H1 (cell line): ENCODE data around the gene PRCP. TPM values are rescaled to one million over a fixed set of nuclear protein-coding genes. Genes with fewer than 3 reads are reported as not detected.

ENCODE experiments used
- CTCF ChIA-PET: fragments of 300-600 bp; sonication (Branson Sonifier 250); formaldehyde crosslinking; loops from one replicate; lab custom pipeline; 2021; ENCODE audit not compliant: partially characterized antibody; lab: Charles Lee
- POLR2A ChIA-PET: fragments of 300-600 bp; sonication (Branson Sonifier 250); formaldehyde crosslinking; loops from one replicate; lab custom pipeline; 2021; ENCODE audit warnings: inconsistent platforms; ENCODE audit not compliant: partially characterized antibody; lab: Charles Lee
- DNase-seq, 2 experiments: peaks; one replicate each; pipeline versions ENCODE4 v3.0.0 to v3.0.0-alpha.2; 2010 to 2022; ENCODE audit warnings: low spot score in 2 of 2, low read depth in 1 of 2, mixed read lengths in 1 of 2
- FAIRE-seq: peaks from 2 replicates; lab custom pipeline; 2011; peaks lifted over from hg19 to GRCh38; lab: Jason Lieb, UNC
- H2AFZ ChIP-seq: 2 replicates; pipeline ENCODE4 v1.8.1; 2012; ENCODE audit warnings: low read length, inconsistent platforms
- H2AK5ac ChIP-seq: 2 replicates; pipeline ENCODE4 v1.6.1; 2013; ENCODE audit warnings: low read depth, low read length
- H2BK120ac ChIP-seq: replicated peaks from 2 replicates; pipeline ENCODE3; 2013; ENCODE audit warnings: low read depth, low read length, inconsistent platforms
- H2BK12ac ChIP-seq: 2 replicates; pipeline ENCODE4 v1.6.1; 2013; ENCODE audit warnings: low read depth, low read length
- H2BK15ac ChIP-seq: 2 replicates; pipeline ENCODE4 v1.6.1; 2013; ENCODE audit warnings: low read length
- H2BK20ac ChIP-seq: 2 replicates; pipeline ENCODE4 v1.6.1; 2013; ENCODE audit warnings: low read length
- H2BK5ac ChIP-seq: 2 replicates; pipeline ENCODE4 v1.6.1; 2013; ENCODE audit warnings: low read depth, low read length
- H3K14ac ChIP-seq: 2 replicates; pipeline ENCODE4 v1.6.1; 2013; ENCODE audit warnings: inconsistent platforms; ENCODE audit not compliant: insufficient read length
- H3K18ac ChIP-seq: 2 replicates; pipeline ENCODE4 v1.6.1; 2013; ENCODE audit warnings: low read length; ENCODE audit errors: extremely low read depth
- H3K23ac ChIP-seq: 2 replicates; pipeline ENCODE4 v1.6.1; 2013; ENCODE audit warnings: inconsistent platforms; ENCODE audit not compliant: insufficient read length
- H3K23me2 ChIP-seq: 2 replicates; pipeline ENCODE4 v1.6.1; 2013; ENCODE audit warnings: low read depth, low read length
- H3K27ac ChIP-seq: 2 replicates; pipeline ENCODE4 v1.6.1; 2011; ENCODE audit warnings: low read depth, low read length, inconsistent platforms
- H3K27me3 ChIP-seq, 4 experiments: replicated peaks in 1 of 4; 1 replicate in 1 of 4; 2 replicates in 3 of 4; pipeline versions ENCODE4 v1.6.1 to v1.8.1; 2011 to 2013; ENCODE audit warnings: low read length in 3 of 4, mild to moderate bottlenecking in 3 of 4, inconsistent platforms in 2 of 4, mixed read lengths in 2 of 4, moderate library complexity in 1 of 4; ENCODE audit not compliant: control insufficient read depth in 3 of 4, insufficient read depth in 3 of 4; ENCODE audit errors: extremely low read depth in 1 of 4
- H3K36me3 ChIP-seq, 4 experiments: 2 replicates each; pipeline versions ENCODE4 v1.6.1 to v1.8.1; 2011 to 2013; ENCODE audit warnings: mild to moderate bottlenecking in 4 of 4, low read length in 3 of 4, moderate library complexity in 2 of 4, control low read depth in 1 of 4, inconsistent platforms in 1 of 4; ENCODE audit not compliant: insufficient read depth in 4 of 4, control insufficient read depth in 2 of 4
- H3K4ac ChIP-seq: replicated peaks from 2 replicates; pipeline ENCODE3; 2013; ENCODE audit warnings: low read length, low read depth, mixed read lengths, inconsistent platforms; ENCODE audit not compliant: insufficient read length
- H3K4me1 ChIP-seq, 4 experiments: replicated peaks in 1 of 4; 1 replicate in 1 of 4; 2 replicates in 3 of 4; pipeline versions ENCODE4 v1.6.1 to v1.8.1; 2011 to 2013; ENCODE audit warnings: low read length in 3 of 4, inconsistent platforms in 2 of 4, mixed read lengths in 1 of 4; ENCODE audit not compliant: insufficient read depth in 4 of 4, control insufficient read depth in 3 of 4
- H3K4me2 ChIP-seq, 2 experiments: 2 replicates each; pipeline versions ENCODE4 v1.6.1 to v1.8.1; 2011 to 2013; ENCODE audit warnings: low read depth in 2 of 2, low read length in 2 of 2, control low read depth in 1 of 2, inconsistent platforms in 1 of 2, mild to moderate bottlenecking in 1 of 2; ENCODE audit not compliant: insufficient read depth in 1 of 2
- H3K4me3 ChIP-seq, 4 experiments: fragments of 200-600, 300-600 bp in 1 of 4; sonication (generic), shearing (Covaris generic), sonication (Bioruptor Twin) in 1 of 4; 2 replicates each; pipeline versions ENCODE4 v1.5.1 to v1.8.1; 2011 to 2016; ENCODE audit warnings: low read length in 4 of 4, low read depth in 3 of 4, control low read depth in 2 of 4, inconsistent platforms in 2 of 4, mild to moderate bottlenecking in 2 of 4, mixed read lengths in 1 of 4, moderate library complexity in 1 of 4; ENCODE audit not compliant: insufficient read depth in 2 of 4; ENCODE audit errors: extremely low read depth in 1 of 4
- H3K56ac ChIP-seq: replicated peaks from 2 replicates; pipeline ENCODE3; 2013; ENCODE audit warnings: low read depth, mild to moderate bottlenecking, mixed read lengths, low read length, inconsistent platforms; ENCODE audit not compliant: insufficient read length
- H3K79me1 ChIP-seq: 2 replicates; pipeline ENCODE4 v1.6.1; 2013; ENCODE audit warnings: low read depth, low read length, control low read depth
- H3K79me2 ChIP-seq, 2 experiments: 2 replicates each; pipeline versions ENCODE4 v1.6.1 to v1.8.1; 2012 to 2013; ENCODE audit warnings: low read length in 2 of 2, mild to moderate bottlenecking in 2 of 2, inconsistent platforms in 1 of 2; ENCODE audit not compliant: insufficient read depth in 2 of 2, control insufficient read depth in 1 of 2
- H3K9ac ChIP-seq, 4 experiments: replicated peaks in 1 of 4; 1 replicate in 1 of 4; 2 replicates in 3 of 4; pipeline versions ENCODE4 v1.6.1 to v1.8.1; 2011 to 2013; ENCODE audit warnings: low read depth in 3 of 4, low read length in 3 of 4, control low read depth in 2 of 4, mild to moderate bottlenecking in 2 of 4, moderate library complexity in 2 of 4, inconsistent platforms in 1 of 4; ENCODE audit errors: extremely low read depth in 1 of 4
- H3K9me3 ChIP-seq, 2 experiments: 2 replicates each; pipeline versions ENCODE4 v1.6.1 to v1.8.1; 2012 to 2013; ENCODE audit warnings: mild to moderate bottlenecking in 2 of 2, moderate library complexity in 2 of 2, control low read depth in 1 of 2, inconsistent platforms in 1 of 2, low read depth in 1 of 2, low read length in 1 of 2, mixed read lengths in 1 of 2; ENCODE audit not compliant: insufficient read depth in 2 of 2
- H4K20me1 ChIP-seq, 2 experiments: replicated peaks in 1 of 2; 2 replicates each; pipeline versions ENCODE3 to v1.8.1; 2011 to 2013; ENCODE audit warnings: inconsistent platforms in 2 of 2, low read length in 2 of 2, mild to moderate bottlenecking in 1 of 2; ENCODE audit not compliant: insufficient read depth in 2 of 2, control insufficient read depth in 1 of 2
- H4K5ac ChIP-seq: 2 replicates; pipeline ENCODE4 v1.6.1; 2013; ENCODE audit warnings: low read length, low read depth, mixed read lengths, inconsistent platforms; ENCODE audit not compliant: insufficient read length
- H4K8ac ChIP-seq: 2 replicates; pipeline ENCODE4 v1.8.0; 2013; ENCODE audit warnings: mild to moderate bottlenecking, moderate library complexity, low read length, inconsistent platforms; ENCODE audit not compliant: insufficient read depth; ENCODE audit errors: extremely low read depth
- H4K91ac ChIP-seq: replicated peaks from 2 replicates; pipeline ENCODE3; 2013; ENCODE audit warnings: low read length, mixed read lengths, inconsistent platforms; ENCODE audit not compliant: insufficient read length
- BRCA1 ChIP-seq: IDR thresholded peaks from 2 replicates; pipeline ENCODE4 v1.6.1; 2012; ENCODE audit warnings: low read depth, low read length, improper control_type of control experiment
- CBX8 ChIP-seq: fragments of 300-800, 300-1000 bp; sonication (generic); IDR thresholded peaks from 2 replicates; pipeline ENCODE4 v1.7.1; 2016; ENCODE audit warnings: low read depth, low read length, borderline replicate concordance
- HDAC2 ChIP-seq, 2 experiments: fragments of 300-600 bp in 1 of 2; sonication (generic) in 1 of 2; IDR thresholded peaks; 2 replicates each; pipeline ENCODE4 v1.6.1; 2011 to 2012; ENCODE audit warnings: low read depth in 2 of 2, low read length in 2 of 2, mild to moderate bottlenecking in 2 of 2, moderate library complexity in 2 of 2, borderline replicate concordance in 1 of 2, inconsistent platforms in 1 of 2
- JUN ChIP-seq: IDR thresholded peaks from 2 replicates; pipeline ENCODE4 v1.6.1; 2011; ENCODE audit warnings: low read depth, mild to moderate bottlenecking, improper control_type of control experiment, low read length
- MAFK ChIP-seq: IDR thresholded peaks from 2 replicates; pipeline ENCODE4 v1.6.1; 2012; ENCODE audit warnings: low read depth, mild to moderate bottlenecking, improper control_type of control experiment, low read length
- POU5F1 ChIP-seq: IDR thresholded peaks from 2 replicates; pipeline ENCODE4 v1.6.1; 2011; ENCODE audit warnings: low read depth, mild to moderate bottlenecking, low read length, moderate library complexity
- SAP30 ChIP-seq: fragments of 300-600 bp; sonication (generic); IDR thresholded peaks from 2 replicates; pipeline ENCODE4 v1.7.1; 2012; ENCODE audit warnings: low read length, moderate library complexity, mild to moderate bottlenecking, inconsistent platforms; ENCODE audit not compliant: insufficient read depth, insufficient replicate concordance
- WGBS, 2 experiments: shearing (Covaris generic) in 1 of 2; methylation state at CpG; one replicate each; pipeline versions ENCODE4 v1.1.6 to v1.1.7; 2013 to 2015; ENCODE audit warnings: low lambda C conversion rate in 2 of 2, mixed read lengths in 2 of 2, inconsistent platforms in 1 of 2, low coverage in 1 of 2, missing lambda C conversion rate in 1 of 2; ENCODE audit not compliant: insufficient replicate concordance in 2 of 2, insufficient coverage in 1 of 2, insufficient read length in 1 of 2; ENCODE audit errors: extremely low coverage in 1 of 2, missing lambda C conversion rate in 1 of 2; 5-methylcytosine and 5-hydroxymethylcytosine counted together
- long read RNA-seq, 2 experiments: library from RNA in 1 of 2; library from capped mRNA in 1 of 2; stranded (forward); transcript quantifications; one replicate each; pipeline ENCODE4 v2.0.0, GENCODE V29; 2021; ENCODE audit warnings: inconsistent platforms in 1 of 2
- polyA minus RNA-seq, 3 experiments: library from RNA; depleted of rRNA, polyadenylated mRNA; stranded (reverse); fragments of >200 nt; gene quantifications; 1 replicate in 2 of 3; 2 replicates in 1 of 3; pipeline ENCODE4 v1.2.3, GENCODE V29; 2011
- polyA plus RNA-seq, 7 experiments: library from polyadenylated mRNA; depleted of rRNA in 3 of 7; stranded (reverse) in 5 of 7; unstranded in 2 of 7; fragments of >200 nt in 5 of 7; fragments of 200-250 nt in 2 of 7; gene quantifications; 1 replicate in 5 of 7; 2 replicates in 1 of 7; 4 replicates in 1 of 7; pipeline versions ENCODE4 v1.2.1 to v1.2.3, GENCODE V29; 2011 to 2013; ENCODE audit warnings: missing spikeins in 2 of 7, mixed read lengths in 2 of 7
- total RNA-seq: library from RNA; stranded (reverse); fragmentation: NEBNext Ultra II Directional; extraction: Animal tissue kit (Norgen Biotek cat#: 25700); gene quantifications from 2 replicates; pipeline ENCODE4 v1.2.1, GENCODE V29; 2021

PRCP gene
- 62.6 and 63.8 TPM in 2 replicates for total RNA-seq
- polyA plus RNA-seq (2011; rRNA removed), result 44.2 and 84.4 TPM in 2 replicates
- 61.6 TPM for polyA plus RNA-seq (2011; cell fraction: cytosol; rRNA removed)
- 24.4 TPM for polyA plus RNA-seq (2011; cell fraction: nucleus; rRNA removed)
- 53.0 to 122 TPM (median 59.7 TPM) in 4 replicates for polyA plus RNA-seq (2012, experiment 1 of 2)
- polyA plus RNA-seq (2012, experiment 2 of 2), result 34.4 TPM
- polyA plus RNA-seq (2013, experiment 1 of 2), result 90.8 TPM
- 95.5 TPM for polyA plus RNA-seq (2013, experiment 2 of 2)
- 45.8 and 58.1 TPM in 2 replicates for polyA minus RNA-seq (2011; rRNA and poly(A)+ RNA removed)
- 43.3 TPM for polyA minus RNA-seq (2011; cell fraction: cytosol; rRNA and poly(A)+ RNA removed)
- polyA minus RNA-seq (2011; cell fraction: nucleus; rRNA and poly(A)+ RNA removed), result 26.4 TPM
- long read RNA-seq, experiment 1, full-length matches to known transcripts, result 73 of 100 reads
- long read RNA-seq, experiment 1, partial matches to known transcripts, result 18 of 100 reads
- long read RNA-seq, experiment 1, other reads (novel, unspliced or antisense), result 9 of 100 reads
- long read RNA-seq, experiment 2, full-length matches to known transcripts, result 90 of 96 reads
- long read RNA-seq, experiment 2, partial matches to known transcripts, result 5 of 96 reads
- long read RNA-seq, experiment 2, other reads (novel, unspliced or antisense), result 1 of 96 reads

DNA sequence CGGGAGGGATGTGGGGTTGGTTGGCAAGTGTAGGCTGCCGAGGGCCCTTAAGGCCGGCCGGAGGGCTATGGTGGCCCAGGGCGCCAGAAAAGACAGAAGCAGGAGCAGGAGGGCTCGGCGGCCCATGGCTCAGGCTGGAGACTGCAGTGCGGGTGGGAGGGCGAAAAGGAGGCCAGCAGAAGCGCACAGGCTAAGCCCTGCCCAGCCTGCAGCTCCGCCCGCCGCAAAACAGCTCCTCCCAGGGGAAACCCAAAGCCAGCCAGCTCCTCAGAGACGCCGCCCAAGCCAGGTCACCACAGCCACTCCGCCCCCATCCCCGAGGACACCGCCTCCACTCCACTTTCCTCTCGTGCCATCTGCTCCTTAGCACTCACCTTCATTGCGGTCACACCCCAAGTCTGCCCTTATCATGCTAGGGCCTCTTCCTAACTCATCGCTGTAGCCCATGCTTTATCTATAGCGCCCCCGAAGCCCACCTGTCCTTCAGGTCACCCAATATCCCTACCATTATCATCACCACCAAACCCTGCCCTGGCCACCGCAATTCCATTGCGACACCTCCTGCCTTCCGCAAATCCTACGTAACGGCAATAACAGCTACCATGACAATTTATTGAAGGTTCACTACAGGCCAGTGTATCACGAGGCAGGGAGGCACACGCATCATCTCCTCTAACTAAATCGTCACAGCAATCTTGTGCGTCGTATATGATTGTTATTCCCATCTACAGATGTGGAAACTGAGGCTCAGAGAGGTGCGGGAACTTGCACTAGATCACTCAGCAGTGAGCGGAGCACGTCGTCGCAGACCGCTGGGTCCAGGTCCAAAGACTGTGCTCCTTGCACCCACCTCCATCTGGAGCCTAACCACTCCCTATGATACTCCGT is at the start of gene PRCP:
TSS of gene PRCP (minus strand) at position 154 of the 888 bp plus-strand sequence. CDS start at position 126, 28 bp downstream.
- Histone ChIP-seq H2BK20ac (no peak within 1 kb of the TSS), H3K56ac (peak within 1 kb of the TSS; percentile 21), H3K36me3 (peaks cover 0 to 2% (median 0%) of the 10 kb centered on the region in 4 experiments; a peak in 2 of 8 replicates), H3K4me3 (peak within 1 kb of the TSS; percentile 79 to 97 (median 87)), H3K79me1 (peaks cover 3% of the 10 kb centered on the region), H3K4ac (no peak within 1 kb of the TSS), H2BK120ac (no peak within 1 kb of the TSS), H3K4me2 (peak within 1 kb of the TSS; percentile 98 to 100), H4K20me1 (peaks cover 0 to 3% of the 10 kb centered on the region in 2 experiments), H3K23ac (no peak within 1 kb of the TSS), H3K27ac (peak within 1 kb of the TSS; percentile 46; the same call in 1 of the 2 replicates), H4K5ac (peak within 1 kb of the TSS; percentile 39), H3K4me1 (peaks cover 0 to 7% (median 5%) of the 10 kb centered on the region in 4 experiments; a peak in 5 of 7 replicates), H4K91ac (no peak within 1 kb of the TSS), H3K27me3 (no peaks in the 10 kb centered on the region), H3K9me3 (no peaks in the 10 kb centered on the region), H4K8ac (peak within 1 kb of the TSS; percentile 75; the same call in 1 of the 2 replicates), H2AFZ (peak within 1 kb of the TSS; percentile 99), H2AK5ac (peak within 1 kb of the TSS; percentile 9; the same call in 1 of the 2 replicates), H3K23me2 (peaks cover 13% of the 10 kb centered on the region), H3K79me2 (peaks cover 12 to 59% of the 10 kb centered on the region in 2 experiments), H2BK12ac (peak within 1 kb of the TSS; percentile 12), H2BK15ac (no peak within 1 kb of the TSS), H3K9ac (peak within 1 kb of the TSS; percentile 64 to 85 (median 70)), H3K18ac (peak within 1 kb of the TSS; percentile 95), H3K14ac (no peak within 1 kb of the TSS), H2BK5ac (peak within 1 kb of the TSS; percentile 38; the same call in 1 of the 2 replicates)
- FAIRE-seq, result no peak
- peak; percentile 78 to 89 for DNase-seq
- CTCF ChIA-PET, result interaction anchor here (0.6 to 8.2 kb wide), 10 partner anchors 9 to 215 kb away, joined by 3 to 82 read pairs (median 4); no protein-coding TSS in a partner anchor
- whole genome bisulfite sequencing, 2 experiments, result 1% methylated on average over 40 of the region's 40 CpGs; no CpG with 5 or more reads in 1 of the 2 experiments
- POLR2A ChIA-PET, result interaction anchor here (0.6 to 2.9 kb wide), 12 partner anchors 11 to 385 kb away, joined by 3 to 13 read pairs (median 4); partner anchors contain the start of genes CCDC90B, PCF11 and RAB30
- TF ChIP-seq BRCA1 (no peak), POU5F1 (no peak), HDAC2 (IDR thresholded peaks at IDR 0.05; ENCODE audit: borderline replicate concordance in 1 of 2, low read depth in 2 of 2, low read length in 2 of 2) (0 out of 4 replicates have a peak, but pooled peaks of 1 of the 2 experiments have one; percentile 4), CBX8 (no peak), MAFK (no peak), SAP30 (peak; percentile 75), JUN (no peak)
